Mammary epithelial cell (primary cell): ENCODE results near the gene TOM1L2.

Experiments used
- CTCF ChIP-seq, 2 donors: IDR thresholded peaks in 1 of 2; conservative IDR thresholded peaks in 1 of 2; 2 replicates each; pipeline ENCODE4 v1.5.1; 2011 to 2012; ENCODE audit warnings: inconsistent platforms in 2 of 2, low read length in 2 of 2, mild to moderate bottlenecking in 2 of 2, control low read depth in 1 of 2, low read depth in 1 of 2; ENCODE audit not compliant: insufficient read depth in 1 of 2; ENCODE audit errors: extremely low read depth in 1 of 2
- EZH2 ChIP-seq: IDR thresholded peaks from 2 replicates; pipeline ENCODE4 v1.6.1; 2012; ENCODE audit warnings: low read length, inconsistent platforms, borderline replicate concordance

GRCh38 chr17:17999364-18000029 is 27.3 kb upstream of the TOM1L2 start:
- TF ChIP-seq CTCF (conservative IDR thresholded peaks at IDR 0.05 in 1 of 2, IDR thresholded peaks at IDR 0.05 in 1 of 2; ENCODE audit: extremely low read depth in 1 of 2, insufficient read depth in 1 of 2, low read depth in 1 of 2, low read length in 2 of 2) (no peak), EZH2 (no peak)
